ENCODE measurements around the gene SIK3.

GRCh38 chr11:116918925-116919655 is 179.1 kb downstream of the SIK3 start:
- TF ChIP-seq CTCF (IDR thresholded peaks at IDR 0.05; ENCODE audit: extremely low read depth in 1 of 2, insufficient read depth in 1 of 2, low read depth in 1 of 2, low read length in 2 of 2) (no peak), POLR2A (IDR thresholded peaks at IDR 0.05; ENCODE audit: low read depth, low read length) (no peak)

All from endothelial cell of umbilical vein (primary cell).